WERI-Rb-1 (cell line): ENCODE data around the gene KLC1.
A peak's percentile ranks its signal among the peaks of the same experiment; 100 is the strongest.

Source experiments
- DNase-seq: peaks from one replicate; pipeline ENCODE4 v3.0.0-alpha.2; 2020
- H3K27ac ChIP-seq: fragments of 250-450 bp; sonication (Bioruptor Pico); 2 replicates; pipeline ENCODE4 v1.5.1; 2020; ENCODE audit warnings: mild to moderate bottlenecking, moderate library complexity
- H3K27me3 ChIP-seq: fragments of 250-450 bp; sonication (Bioruptor Pico); 2 replicates; pipeline ENCODE4 v1.5.1; 2021; ENCODE audit warnings: mild to moderate bottlenecking, low read depth, moderate library complexity; ENCODE audit not compliant: insufficient read depth, severe bottlenecking
- H3K36me3 ChIP-seq: fragments of 250-450 bp; sonication (Bioruptor Pico); 2 replicates; pipeline ENCODE4 v1.5.1; 2020; ENCODE audit warnings: mild to moderate bottlenecking, moderate library complexity
- H3K4me3 ChIP-seq: 2 replicates; pipeline ENCODE4 v1.5.1; 2011; ENCODE audit warnings: low read depth, mild to moderate bottlenecking, control low read depth, low read length
- H3K9me3 ChIP-seq: fragments of 250-450 bp; sonication (Bioruptor Pico); 2 replicates; pipeline ENCODE4 v1.5.1; 2021; ENCODE audit warnings: mild to moderate bottlenecking, moderate library complexity; ENCODE audit not compliant: severe bottlenecking
- TF ChIP-seq, protein P1 (sequence below): IDR thresholded peaks from 2 replicates; pipeline ENCODE4 v1.5.1; 2011; ENCODE audit warnings: low read depth, mild to moderate bottlenecking, control low read depth, inconsistent platforms, low read length

The KLC1 gene

DNA sequence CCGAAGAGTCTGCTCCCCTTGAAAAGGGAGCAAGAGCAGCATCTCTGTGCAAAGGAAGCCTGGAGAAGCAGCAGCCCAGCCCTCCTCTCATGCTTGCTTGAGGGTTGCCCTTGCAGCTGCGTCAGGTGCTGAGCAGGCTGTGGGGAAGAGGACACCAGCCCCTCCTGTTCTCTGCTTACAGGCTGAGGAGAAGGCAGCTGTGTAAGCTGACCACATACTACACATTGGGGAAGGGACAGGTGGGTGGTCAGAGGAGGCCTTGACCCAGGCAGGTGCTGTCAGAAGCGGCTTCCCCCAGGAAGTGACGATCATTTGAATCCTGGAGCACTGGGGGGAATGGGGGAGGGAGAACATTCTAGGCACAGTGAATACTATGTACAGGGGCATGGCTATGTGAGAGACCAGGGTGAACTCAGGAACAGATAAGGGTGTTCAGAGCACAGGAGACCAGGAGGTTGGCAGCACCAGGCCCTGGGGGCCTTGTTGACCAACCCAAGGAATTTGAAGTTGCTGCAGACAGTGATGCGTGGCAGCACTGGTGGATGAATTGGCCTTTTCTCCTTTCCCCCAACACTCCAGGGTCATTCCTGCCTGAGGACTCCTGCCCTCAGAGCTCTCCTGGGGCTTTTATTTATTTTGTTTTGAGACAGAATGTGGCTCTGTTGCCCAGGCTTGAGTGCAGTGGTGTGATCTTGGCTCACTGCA, 2.7 kb upstream of the KLC1 start:
- DNase-seq: no peak
- H3K27me3 ChIP-seq: no peaks in the 10 kb centered on the region
- TF ChIP-seq, protein P1, sequence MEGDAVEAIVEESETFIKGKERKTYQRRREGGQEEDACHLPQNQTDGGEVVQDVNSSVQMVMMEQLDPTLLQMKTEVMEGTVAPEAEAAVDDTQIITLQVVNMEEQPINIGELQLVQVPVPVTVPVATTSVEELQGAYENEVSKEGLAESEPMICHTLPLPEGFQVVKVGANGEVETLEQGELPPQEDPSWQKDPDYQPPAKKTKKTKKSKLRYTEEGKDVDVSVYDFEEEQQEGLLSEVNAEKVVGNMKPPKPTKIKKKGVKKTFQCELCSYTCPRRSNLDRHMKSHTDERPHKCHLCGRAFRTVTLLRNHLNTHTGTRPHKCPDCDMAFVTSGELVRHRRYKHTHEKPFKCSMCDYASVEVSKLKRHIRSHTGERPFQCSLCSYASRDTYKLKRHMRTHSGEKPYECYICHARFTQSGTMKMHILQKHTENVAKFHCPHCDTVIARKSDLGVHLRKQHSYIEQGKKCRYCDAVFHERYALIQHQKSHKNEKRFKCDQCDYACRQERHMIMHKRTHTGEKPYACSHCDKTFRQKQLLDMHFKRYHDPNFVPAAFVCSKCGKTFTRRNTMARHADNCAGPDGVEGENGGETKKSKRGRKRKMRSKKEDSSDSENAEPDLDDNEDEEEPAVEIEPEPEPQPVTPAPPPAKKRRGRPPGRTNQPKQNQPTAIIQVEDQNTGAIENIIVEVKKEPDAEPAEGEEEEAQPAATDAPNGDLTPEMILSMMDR: no peak
- H3K4me3 ChIP-seq: no peak overlapping the region
- H3K27ac ChIP-seq: no peak overlapping the region
- H3K9me3 ChIP-seq: peaks cover 2% of the 10 kb centered on the region
- H3K36me3 ChIP-seq: 0 out of 2 replicates have a peak, but pooled peaks cover 3% of the 10 kb centered on the region

GRCh38 chr14:103627073-103628025, 1.7 kb upstream of the KLC1 start:
- no peak overlapping the region for H3K27ac ChIP-seq
- no peaks in the 10 kb centered on the region for H3K27me3 ChIP-seq
- TF ChIP-seq, protein P1: no peak
- peaks cover 2% of the 10 kb centered on the region for H3K9me3 ChIP-seq
- H3K36me3 ChIP-seq: peaks cover 8% of the 10 kb centered on the region; the same call in 1 of the 2 replicates
- no peak for DNase-seq
- H3K4me3 ChIP-seq: no peak overlapping the region

- TF ChIP-seq, protein P1: no peak
- Histone ChIP-seq H3K9me3 (peaks cover 2% of the 10 kb centered on the region), H3K27ac (peak overlapping the region; percentile 92), H3K4me3 (peak overlapping the region; percentile 84), H3K27me3 (no peaks in the 10 kb centered on the region), H3K36me3 (peaks cover 12% of the 10 kb centered on the region)
- DNase-seq: peak; percentile 36
These were observed 759 bp upstream of the KLC1 start for GRCh38 chr14:103628221-103628683.

DNA sequence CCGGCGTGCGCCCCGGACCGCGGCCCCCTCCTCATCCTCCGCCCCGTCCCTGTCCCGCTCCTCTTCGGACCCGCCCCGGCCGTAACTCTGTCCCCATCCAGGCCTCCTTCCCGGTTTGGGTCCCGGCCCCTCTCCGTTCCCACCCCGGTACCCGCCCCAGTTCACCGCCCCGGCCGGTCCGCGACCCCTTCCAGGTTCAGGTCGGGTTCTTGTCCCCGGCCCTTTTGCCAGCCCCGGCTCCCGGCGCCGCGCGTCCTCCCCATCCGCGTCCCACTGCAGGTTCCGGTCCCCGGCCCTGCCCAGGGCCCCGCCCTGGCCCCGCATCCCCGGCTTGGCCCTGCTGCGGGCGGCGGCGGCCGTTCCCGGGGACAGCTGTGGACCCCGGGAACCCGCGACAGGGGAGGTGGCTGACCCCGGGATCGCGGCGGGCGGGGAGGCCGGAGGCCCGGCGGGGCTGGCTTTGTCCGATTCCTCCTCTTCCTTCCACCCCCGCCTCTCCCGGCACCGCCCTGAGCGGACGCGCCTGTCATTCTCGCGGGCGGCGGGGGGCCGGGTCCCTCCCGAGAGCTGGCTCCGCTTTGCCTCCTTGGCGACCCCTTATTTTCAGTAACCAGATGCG, 601 bp downstream of the KLC1 start:
- TF ChIP-seq, protein P1: no peak
- H3K36me3 ChIP-seq: peaks cover 12% of the 10 kb centered on the region
- H3K27ac ChIP-seq: peak overlapping the region; percentile 92
- peak; percentile 31 for DNase-seq
- no peaks in the 10 kb centered on the region for H3K27me3 ChIP-seq
- peaks cover 2% of the 10 kb centered on the region for H3K9me3 ChIP-seq
- H3K4me3 ChIP-seq: peak overlapping the region; percentile 84

- peaks cover 15% of the 10 kb centered on the region for H3K36me3 ChIP-seq
- no peak for DNase-seq
- H3K4me3 ChIP-seq: peak overlapping the region; percentile 84
- no peaks in the 10 kb centered on the region for H3K27me3 ChIP-seq
- peaks cover 2% of the 10 kb centered on the region for H3K9me3 ChIP-seq
- TF ChIP-seq, protein P1: no peak
- H3K27ac ChIP-seq: no peak overlapping the region
These were observed 1.5 kb downstream of the KLC1 start for GRCh38 chr14:103630364-103631108.
